ENCODE data around the gene MGAT4B. TPM values are rescaled to one million over a fixed set of nuclear protein-coding genes. Genes with fewer than 3 reads are reported as not detected.

The MGAT4B gene
- total and polyA plus RNA-seq, 2 of the 13 experiments (the other 11 are each of a cell fraction or from before 2014, with no cell fraction given) = 93.5 to 130 TPM

- TF ChIP-seq AFF4 (CRISPR knock-in tag; IDR thresholded peaks at IDR 0.05) (0 out of 2 replicates have a peak, but pooled peaks have one; percentile 14), TFDP1 (CRISPR knock-in tag; IDR thresholded peaks at IDR 0.05; ENCODE audit: borderline replicate concordance) (peak; percentile 82), GATAD1 (CRISPR knock-in tag; IDR thresholded peaks at IDR 0.05) (peak; percentile 43; the same call in 1 of the 2 replicates), ZNF503 (CRISPR knock-in tag; IDR thresholded peaks at IDR 0.05) (peak; percentile 85; the same call in 1 of the 2 replicates), BRD4 (CRISPR knock-in tag; IDR thresholded peaks at IDR 0.05) (no peak), ZSCAN31 (CRISPR knock-in tag; IDR thresholded peaks at IDR 0.05; ENCODE audit: low read depth) (0 out of 2 replicates have a peak, but pooled peaks have one; percentile 11), NBN (conservative IDR thresholded peaks at IDR 0.05) (no peak), FOSL1 (CRISPR knock-in tag; IDR thresholded peaks at IDR 0.05; ENCODE audit: borderline replicate concordance) (peak; percentile 98), RFX1 (IDR thresholded peaks at IDR 0.05) (no peak), DNMT1 (CRISPR knock-in tag; IDR thresholded peaks at IDR 0.05) (peak; percentile 90), PHF20 (CRISPR knock-in tag; IDR thresholded peaks at IDR 0.05) (peak; percentile 74), MEIS1 (CRISPR knock-in tag; IDR thresholded peaks at IDR 0.05; ENCODE audit: borderline replicate concordance) (peak; percentile 58; the same call in 1 of the 2 replicates), JUN (CRISPR knock-in tag; IDR thresholded peaks at IDR 0.05) (peak; percentile 82; the same call in 1 of the 2 replicates), ATF2 (CRISPR knock-in tag; IDR thresholded peaks at IDR 0.05) (peak; percentile 95), ZNF296 (CRISPR knock-in tag; conservative IDR thresholded peaks at IDR 0.05) (0 out of 2 replicates have a peak, but pooled peaks have one; percentile 51), USF2 (IDR thresholded peaks at IDR 0.05; ENCODE audit: low read depth, low read length) (peak; percentile 77), USF2 (CRISPR knock-in tag; IDR thresholded peaks at IDR 0.05; ENCODE audit: borderline replicate concordance) (peak; percentile 91; the same call in 1 of the 2 replicates), PCBP1 (IDR thresholded peaks at IDR 0.05; ENCODE audit: borderline replicate concordance, low read depth, low read length) (peak; percentile 88; the same call in 1 of the 2 replicates), CREB1 (IDR thresholded peaks at IDR 0.05) (peak; percentile 71), CREB1 (CRISPR knock-in tag; IDR thresholded peaks at IDR 0.05) (peak; percentile 80; the same call in 1 of the 2 replicates)
These were observed 12.2 kb upstream of the MGAT4B start (continued) for GRCh38 chr5:179818746-179819295.

Data from HepG2 (cell line).